Prostate gland (tissue), 2 donors: Measurements from ENCODE around the gene ELK3. TPM values are rescaled to one million over a fixed set of nuclear protein-coding genes. Genes with fewer than 3 reads are reported as not detected.

Source experiments
- DNase-seq: peaks from one replicate; pipeline ENCODE4 v3.0.0-alpha.2; 2019; ENCODE audit warnings: low spot score
- H3K27ac ChIP-seq, 2 donors: fragments of 200-600 bp; sonication (generic); 2 replicates each; pipeline ENCODE4 v1.5.1; 2017 to 2019
- H3K27me3 ChIP-seq: fragments of 200-600 bp; sonication (generic); replicated peaks from 2 replicates; pipeline ENCODE4 v1.5.1; 2019; ENCODE audit not compliant: insufficient read depth
- H3K36me3 ChIP-seq, 2 donors: fragments of 200-600 bp; sonication (generic); 1 replicate in 1 of 2; 2 replicates in 1 of 2; pipeline versions ENCODE4 v1.5.1 to v1.8.1; 2017 to 2019
- H3K4me1 ChIP-seq: fragments of 200-600 bp; sonication (generic); replicated peaks from 2 replicates; pipeline ENCODE4 v1.5.1; 2019
- H3K4me3 ChIP-seq, 2 donors: fragments of 200-600 bp; sonication (generic); 2 replicates each; pipeline ENCODE4 v1.5.1; 2017 to 2019
- H3K9me3 ChIP-seq: fragments of 200-600 bp; sonication (generic); 2 replicates; pipeline ENCODE4 v1.5.1; 2017
- POLR2A ChIP-seq: fragments of 450-650 bp; IDR thresholded peaks from one replicate; pipeline ENCODE4 v1.6.1; 2016; ENCODE audit warnings: antibody characterized with exemption, mild to moderate bottlenecking
- POLR2AphosphoS5 ChIP-seq: sonication (generic); formaldehyde crosslinking; IDR thresholded peaks from one replicate; pipeline ENCODE4 v1.6.1; 2017; ENCODE audit warnings: antibody characterized with exemption
- WGBS: methylation state at CpG from one replicate; pipeline ENCODE4 v1.1.5; 2018; 5-methylcytosine and 5-hydroxymethylcytosine counted together
- intact Hi-C: fragments of 100-400 bp; cut with DNase I; formaldehyde crosslinking; loops from one replicate; pipeline ENCODE4 v1.14.2; 2022
- total RNA-seq, 2 donors: library from RNA; depleted of rRNA; stranded (reverse); fragments of >200 nt; gene quantifications; one replicate each; pipeline ENCODE4 v1.1.0, GENCODE V29; 2016
- TF ChIP-seq, protein P1 (sequence below), 4 experiments: fragments of 200-600 bp in 2 of 4; fragments of 450-650 bp in 2 of 4; sonication (generic) in 2 of 4; IDR thresholded peaks; 1 replicate in 3 of 4; 2 replicates in 1 of 4; pipeline ENCODE4 v1.5.1; 2016 to 2019; ENCODE audit warnings: antibody characterized with exemption in 4 of 4, mild to moderate bottlenecking in 2 of 4, moderate library complexity in 2 of 4

The ELK3 gene
- total RNA-seq, 2 donors from 2014 or later, result 7.0 to 20.6 TPM

DNA sequence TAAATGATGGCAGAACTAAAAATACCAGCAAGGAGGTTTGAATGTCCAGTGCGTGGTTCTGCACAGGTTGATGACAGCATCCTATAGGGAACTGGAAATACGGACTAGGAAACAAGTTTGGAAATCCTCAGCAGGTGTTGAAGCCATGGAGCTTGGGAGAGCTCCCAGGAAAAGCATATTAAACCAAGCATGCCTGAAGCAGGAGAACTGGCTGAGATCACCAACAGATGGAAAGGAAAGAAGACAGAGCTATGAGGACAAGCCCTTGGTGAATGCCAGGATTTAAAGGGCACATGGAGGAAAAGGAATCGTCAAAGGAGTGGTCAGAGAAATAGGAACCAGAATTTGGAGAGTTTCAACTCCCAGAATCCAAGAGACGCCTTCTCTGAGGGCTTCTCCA, 21.2 kb upstream of the ELK3 start:
- 92% methylated on average over 4 of the region's 4 CpGs for WGBS
- intact Hi-C loops, result no loop called here

DNA sequence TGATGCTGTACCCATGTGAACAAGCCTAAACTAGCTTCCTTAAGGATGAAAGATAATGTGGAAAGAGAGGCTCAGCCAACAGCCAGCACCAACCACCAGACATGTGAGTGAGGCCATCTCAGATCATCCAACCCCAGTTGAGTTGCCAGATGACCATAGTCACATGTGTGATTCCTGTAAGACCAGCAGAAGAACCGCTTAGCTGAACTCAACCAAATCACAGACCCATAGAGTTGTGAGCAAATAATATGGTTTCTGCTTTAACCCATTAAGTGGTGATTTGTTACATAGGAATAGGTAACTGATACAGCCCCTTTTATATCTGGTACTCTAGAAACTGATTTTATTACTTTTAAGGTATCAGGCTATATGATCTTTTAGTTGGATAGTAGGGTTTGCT, 17.6 kb upstream of the ELK3 start:
- intact Hi-C loops, result no loop called here
- WGBS, result 100% methylated on average over 1 of the region's 1 CpG

More for the DNA sequence above, 21.2 kb upstream of the ELK3 start:
- H3K27me3 ChIP-seq, result no peaks in the 10 kb centered on the region
- no peak overlapping the region for H3K4me3 ChIP-seq
- no peaks in the 10 kb centered on the region for H3K4me1 ChIP-seq
- no peak for DNase-seq
- H3K9me3 ChIP-seq, result no peaks in the 10 kb centered on the region
- TF ChIP-seq POLR2AphosphoS5 (no peak), POLR2A (no peak)
- TF ChIP-seq, protein P1, sequence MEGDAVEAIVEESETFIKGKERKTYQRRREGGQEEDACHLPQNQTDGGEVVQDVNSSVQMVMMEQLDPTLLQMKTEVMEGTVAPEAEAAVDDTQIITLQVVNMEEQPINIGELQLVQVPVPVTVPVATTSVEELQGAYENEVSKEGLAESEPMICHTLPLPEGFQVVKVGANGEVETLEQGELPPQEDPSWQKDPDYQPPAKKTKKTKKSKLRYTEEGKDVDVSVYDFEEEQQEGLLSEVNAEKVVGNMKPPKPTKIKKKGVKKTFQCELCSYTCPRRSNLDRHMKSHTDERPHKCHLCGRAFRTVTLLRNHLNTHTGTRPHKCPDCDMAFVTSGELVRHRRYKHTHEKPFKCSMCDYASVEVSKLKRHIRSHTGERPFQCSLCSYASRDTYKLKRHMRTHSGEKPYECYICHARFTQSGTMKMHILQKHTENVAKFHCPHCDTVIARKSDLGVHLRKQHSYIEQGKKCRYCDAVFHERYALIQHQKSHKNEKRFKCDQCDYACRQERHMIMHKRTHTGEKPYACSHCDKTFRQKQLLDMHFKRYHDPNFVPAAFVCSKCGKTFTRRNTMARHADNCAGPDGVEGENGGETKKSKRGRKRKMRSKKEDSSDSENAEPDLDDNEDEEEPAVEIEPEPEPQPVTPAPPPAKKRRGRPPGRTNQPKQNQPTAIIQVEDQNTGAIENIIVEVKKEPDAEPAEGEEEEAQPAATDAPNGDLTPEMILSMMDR (IDR thresholded peaks at IDR 0.05), result no peak
- no peaks in the 10 kb centered on the region for H3K36me3 ChIP-seq
- no peak overlapping the region for H3K27ac ChIP-seq

GRCh38 chr12:96177013-96177412, 17.2 kb upstream of the ELK3 start:
- Histone ChIP-seq H3K27me3 (no peaks in the 10 kb centered on the region), H3K4me3 (no peak overlapping the region), H3K36me3 (no peaks in the 10 kb centered on the region), H3K9me3 (no peaks in the 10 kb centered on the region), H3K27ac (no peak overlapping the region), H3K4me1 (no peaks in the 10 kb centered on the region)
- intact Hi-C loops, result no loop called here
- WGBS, result 82% methylated on average over 1 of the region's 1 CpG
- no peak for DNase-seq
- TF ChIP-seq, protein P1 (IDR thresholded peaks at IDR 0.05), result no peak
- TF ChIP-seq POLR2A (no peak), POLR2AphosphoS5 (no peak)

More for the DNA sequence above, 17.6 kb upstream of the ELK3 start:
- Histone ChIP-seq H3K27ac (no peak overlapping the region), H3K4me3 (no peak overlapping the region), H3K27me3 (no peaks in the 10 kb centered on the region), H3K9me3 (no peaks in the 10 kb centered on the region), H3K4me1 (no peaks in the 10 kb centered on the region), H3K36me3 (no peaks in the 10 kb centered on the region)
- no peak for TF ChIP-seq POLR2A
- no peak for TF ChIP-seq POLR2AphosphoS5
- DNase-seq, result no peak

GRCh38 chr12:96183734-96184370, 10.3 kb upstream of the ELK3 start:
- Histone ChIP-seq H3K4me1 (no peaks in the 10 kb centered on the region), H3K4me3 (no peak overlapping the region), H3K27me3 (no peaks in the 10 kb centered on the region), H3K27ac (no peak overlapping the region), H3K9me3 (no peaks in the 10 kb centered on the region), H3K36me3 (no peaks in the 10 kb centered on the region)
- WGBS, result 82% methylated on average over 4 of the region's 4 CpGs
- intact Hi-C loops, result no loop called here
- TF ChIP-seq POLR2A (no peak), POLR2AphosphoS5 (no peak)
- TF ChIP-seq, protein P1 (IDR thresholded peaks at IDR 0.05), result no peak
- no peak for DNase-seq

GRCh38 chr12:96185914-96186313, 8.3 kb upstream of the ELK3 start:
- Histone ChIP-seq H3K4me3 (no peak overlapping the region), H3K27me3 (no peaks in the 10 kb centered on the region), H3K36me3 (no peaks in the 10 kb centered on the region), H3K9me3 (no peaks in the 10 kb centered on the region), H3K27ac (no peak overlapping the region), H3K4me1 (no peaks in the 10 kb centered on the region)
- DNase-seq, result no peak
- WGBS, result 72% methylated on average over 4 of the region's 4 CpGs
- intact Hi-C loops, result no loop called here
- TF ChIP-seq POLR2A (no peak), POLR2AphosphoS5 (no peak)
- TF ChIP-seq, protein P1 (IDR thresholded peaks at IDR 0.05), result no peak
